HG02588 (cell line): ENCODE data around the gene NEURL4.

Experiments used
- ATAC-seq: cut with Tn5 transposase; IDR thresholded peaks from one replicate; pipeline ENCODE4 v1.9.1; 2021; ENCODE audit warnings: mild to moderate bottlenecking, moderate library complexity; ENCODE audit not compliant: unreplicated experiment

Gene NEURL4

GRCh38 chr17:7324438-7324779 lies 4.7 kb downstream of the NEURL4 start:
- ATAC-seq = no peak

DNA sequence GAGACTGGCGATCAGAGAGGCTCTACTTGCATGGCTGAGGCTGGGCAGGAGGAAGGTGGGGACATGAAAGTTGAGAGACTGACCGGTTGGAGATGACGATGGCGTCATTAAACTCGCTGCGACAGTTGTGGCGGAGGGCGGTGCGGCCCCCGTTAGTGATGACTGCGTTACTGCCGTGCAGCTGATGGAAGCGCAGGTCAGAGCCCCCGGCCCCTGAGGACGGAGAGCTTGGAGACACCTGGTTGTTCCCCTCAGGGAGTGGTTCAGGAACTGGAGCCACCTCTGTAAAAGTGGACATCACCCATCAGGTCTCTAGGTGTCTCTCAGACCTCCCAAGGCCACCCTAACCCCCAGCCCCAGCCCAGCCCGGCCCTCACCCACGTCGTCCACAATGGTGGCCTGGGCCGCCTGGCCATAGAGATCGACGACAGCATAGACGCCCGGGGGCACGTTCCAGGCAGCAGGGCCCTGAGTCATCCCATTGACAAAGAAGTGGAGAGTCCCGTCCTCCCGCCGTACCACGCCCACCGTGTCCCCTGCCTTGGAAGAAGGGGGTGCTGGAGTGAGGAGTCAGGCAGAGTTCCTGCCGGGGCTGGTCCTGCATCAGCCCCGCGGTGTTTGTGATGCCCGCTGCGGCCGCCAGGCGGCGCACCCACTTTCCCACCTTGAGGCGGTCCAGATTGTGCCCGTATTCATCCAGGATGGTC lies 5.3 kb downstream of the NEURL4 start:
- ATAC-seq = no peak

DNA sequence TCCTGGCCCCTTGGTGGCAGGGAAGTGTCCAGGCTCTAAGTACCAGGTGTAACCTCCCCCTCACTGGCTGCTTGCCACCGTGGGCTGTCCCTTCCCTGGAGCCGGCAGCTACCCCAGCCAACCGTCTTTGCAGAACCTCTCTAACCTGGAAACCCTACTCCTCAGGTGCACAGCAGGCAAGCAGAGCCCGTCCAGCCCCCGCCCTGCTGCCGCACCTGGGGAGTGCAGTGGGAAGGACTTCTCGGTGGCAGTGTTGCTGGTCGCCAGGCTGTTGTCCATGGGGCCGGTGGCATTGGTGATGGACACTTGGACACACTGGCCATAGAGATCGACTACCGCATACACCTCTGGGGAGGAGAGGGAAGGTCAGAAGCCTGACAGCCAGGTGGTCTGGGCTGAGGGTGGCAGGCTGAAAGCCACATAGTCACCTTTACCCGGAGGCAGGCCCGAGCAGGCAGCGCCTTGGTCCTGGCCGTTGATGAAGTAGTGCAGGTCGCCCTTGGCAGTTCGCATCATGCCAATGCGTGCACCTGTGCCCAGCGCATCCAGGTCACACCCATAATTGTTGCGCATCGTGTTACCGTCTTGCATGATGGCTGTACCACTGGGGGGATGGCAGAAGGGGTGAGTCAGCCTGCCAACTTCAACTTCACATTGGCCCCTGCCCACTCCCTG lies 6.5 kb downstream of the NEURL4 start:
- ATAC-seq = no peak

DNA sequence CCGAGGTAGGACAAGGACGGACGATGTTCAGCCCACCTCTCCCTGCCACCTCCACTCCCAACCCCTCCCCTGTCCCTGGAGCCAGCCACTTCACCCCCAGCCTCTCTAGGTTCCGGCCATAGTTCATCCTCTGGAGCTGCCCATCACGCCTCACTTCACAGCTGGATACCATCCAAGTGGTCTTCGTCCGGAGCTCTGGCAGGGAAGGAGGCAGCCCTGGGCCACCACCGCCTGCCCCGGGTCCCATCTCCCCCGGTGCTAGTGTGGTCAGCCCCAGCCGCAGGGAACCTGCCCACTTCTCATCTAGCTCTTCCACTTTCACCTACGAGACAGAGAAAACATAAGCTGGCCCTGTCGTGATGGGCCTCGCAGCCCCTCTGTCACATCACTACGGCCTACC lies 7.7 kb downstream of the NEURL4 start:
- no peak for ATAC-seq

- no peak for ATAC-seq
Observed at GRCh38 chr17:7318121-7318860, 10.8 kb downstream of the NEURL4 start.

- no peak for ATAC-seq
Observed at GRCh38 chr17:7317161-7317803, 11.9 kb downstream of the NEURL4 start.

DNA sequence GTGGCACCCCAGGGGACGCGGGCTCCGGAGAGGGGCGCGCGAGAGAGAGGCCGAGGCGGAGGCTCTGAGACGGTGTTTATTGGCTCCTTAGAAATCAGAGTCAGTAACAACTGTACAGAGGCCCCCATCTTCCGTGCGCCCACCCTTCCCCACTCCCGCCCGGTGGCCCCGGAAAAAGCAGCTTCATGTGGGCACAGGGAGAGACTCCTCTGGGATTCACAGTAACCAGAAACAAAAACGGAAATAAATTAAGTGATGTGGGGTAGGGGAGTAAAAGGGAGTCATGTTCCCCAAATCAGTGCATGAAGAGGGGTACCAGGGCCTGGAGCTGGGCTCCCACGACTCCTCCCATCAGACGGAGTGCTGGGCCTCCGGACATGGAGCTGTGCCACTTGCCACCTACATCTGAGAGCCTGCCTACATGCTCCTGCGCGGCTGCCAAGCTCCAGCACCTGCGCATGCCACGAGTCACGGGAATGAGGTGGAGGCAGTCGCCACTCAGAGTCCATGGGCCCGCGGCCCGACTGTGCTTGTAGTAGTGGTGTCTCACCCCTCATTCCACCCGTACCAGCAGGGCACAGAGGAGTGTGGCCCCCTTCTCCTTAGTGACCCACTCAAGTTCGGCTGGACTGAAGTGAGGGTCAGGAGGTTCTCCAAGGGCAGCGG lies 13.4 kb downstream of the NEURL4 start:
- ATAC-seq = no peak

DNA sequence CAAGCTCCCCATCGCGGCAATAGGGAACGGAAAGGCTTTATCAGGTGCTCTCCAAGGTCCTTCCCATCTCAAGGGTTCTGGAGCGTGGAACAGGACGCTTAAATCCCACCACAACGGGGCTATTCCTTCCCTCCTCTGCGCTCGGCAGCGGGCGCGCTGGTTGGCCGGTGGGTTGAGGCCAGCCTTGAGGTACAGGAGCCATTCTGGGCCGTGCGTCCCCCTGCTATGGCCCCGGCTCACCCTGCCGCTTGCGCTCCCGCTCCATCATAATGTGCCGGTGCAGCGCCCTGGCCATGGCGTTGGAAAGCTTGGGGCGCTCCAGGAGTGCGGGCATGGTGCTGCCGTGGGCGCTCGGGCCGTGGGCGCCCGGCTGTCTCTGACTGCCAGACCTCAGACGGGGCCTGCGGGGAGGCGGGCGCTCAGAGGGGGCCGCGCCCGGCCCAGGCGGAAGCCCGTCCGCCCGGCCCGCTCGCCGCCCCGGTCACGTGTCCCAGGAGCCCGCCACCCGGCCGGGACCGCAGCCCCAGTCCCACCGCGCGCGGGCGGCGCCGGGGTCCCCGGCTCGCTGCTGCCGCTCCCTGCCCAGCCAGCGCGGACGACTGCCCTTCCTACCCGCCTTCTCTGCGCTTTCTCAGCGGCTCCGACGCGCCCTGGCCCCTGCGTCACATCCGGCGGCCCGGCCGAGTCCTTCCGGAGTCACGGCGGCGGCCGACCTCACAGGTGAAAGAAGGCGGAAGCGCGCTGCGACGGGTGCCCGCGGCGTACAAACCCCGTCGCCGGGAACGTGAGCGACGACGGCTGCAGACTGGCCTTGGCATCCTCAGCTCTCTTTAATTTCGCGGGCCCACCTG lies 14.2 kb downstream of the NEURL4 start, which contains the start of gene GPS2:
TSS of gene GPS2 (minus strand) at position 642 of the 851 bp plus-strand sequence. CDS start at position 334, 308 bp downstream.
- peak; percentile 72 for ATAC-seq

DNA sequence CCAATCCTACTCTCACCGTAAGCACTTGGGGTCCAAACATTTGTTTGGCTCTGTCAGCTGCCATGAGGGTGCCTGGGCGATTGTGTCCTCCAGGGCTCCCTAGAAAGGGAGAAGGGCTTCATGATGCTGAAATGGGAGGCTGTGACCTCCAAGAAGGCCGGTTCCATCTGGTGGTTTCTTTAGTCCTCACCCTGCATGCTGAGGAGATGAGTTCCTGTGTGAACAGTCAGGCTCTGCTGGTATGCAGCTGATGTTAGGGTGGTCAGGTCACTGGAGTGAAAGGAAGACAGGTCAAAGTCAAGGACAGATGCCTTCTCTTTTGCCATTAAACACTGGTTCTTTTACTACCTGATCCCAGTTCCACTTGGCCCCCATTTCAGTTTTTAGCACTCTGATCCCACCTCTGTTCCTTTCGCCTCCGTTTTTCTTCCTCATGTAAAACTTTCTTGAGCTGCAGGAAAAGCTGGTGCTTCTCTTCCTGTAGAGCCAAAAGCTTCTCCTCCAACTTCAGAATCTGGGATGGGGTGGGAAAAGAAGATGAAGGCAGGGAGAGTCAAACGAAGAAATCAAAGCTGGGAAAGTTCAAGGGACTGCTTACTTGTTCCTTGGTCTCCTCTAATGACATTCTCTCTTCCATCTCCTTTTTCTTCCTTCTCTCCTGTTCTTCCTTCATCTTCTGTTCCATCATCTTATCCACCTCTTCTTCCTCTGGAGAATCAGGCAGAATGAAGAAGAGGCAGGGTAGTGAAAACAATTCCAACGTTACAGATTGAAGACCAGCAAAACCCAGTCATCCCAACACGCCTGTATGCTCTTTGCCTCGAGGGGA lies 15.0 kb downstream of the NEURL4 start:
- no peak for ATAC-seq

DNA sequence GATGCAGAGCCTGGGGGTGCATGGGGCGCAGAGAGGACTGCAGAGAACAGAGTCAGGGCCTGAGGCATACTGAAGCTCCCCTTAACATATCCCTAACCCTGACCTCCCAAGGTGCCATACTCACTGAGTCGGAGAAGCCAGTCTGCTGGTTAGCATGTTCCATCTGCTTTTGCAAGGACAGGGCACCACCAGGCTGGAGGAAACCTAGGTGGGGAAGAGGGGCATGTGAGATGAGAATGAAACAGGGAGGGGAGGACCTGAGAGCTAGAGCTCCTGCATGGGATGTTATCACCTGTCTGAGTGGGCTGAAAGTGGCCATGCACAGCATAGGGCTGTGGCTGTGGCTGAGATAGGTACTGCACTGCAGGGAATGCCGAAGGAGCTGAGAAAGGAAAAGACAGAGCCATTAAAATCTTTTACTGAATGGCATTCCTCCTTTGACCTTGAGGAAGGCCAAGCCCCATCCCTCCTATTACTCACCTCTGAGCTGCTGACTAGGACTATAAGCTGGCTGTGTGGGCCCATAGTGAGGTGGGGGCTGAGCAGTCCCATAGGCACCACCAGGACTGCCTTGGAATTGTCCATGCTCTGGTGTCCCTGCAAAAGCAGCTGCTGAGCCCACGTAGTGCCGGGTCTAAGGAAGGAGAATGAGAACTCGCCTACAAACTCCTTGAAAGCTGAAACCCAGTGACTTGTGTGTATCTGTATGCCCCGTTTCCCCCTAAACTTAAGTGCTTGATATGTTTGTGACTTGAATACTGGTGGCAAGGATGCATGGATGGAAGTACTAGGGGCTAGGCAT lies 15.8 kb downstream of the NEURL4 start:
- no peak for ATAC-seq

DNA sequence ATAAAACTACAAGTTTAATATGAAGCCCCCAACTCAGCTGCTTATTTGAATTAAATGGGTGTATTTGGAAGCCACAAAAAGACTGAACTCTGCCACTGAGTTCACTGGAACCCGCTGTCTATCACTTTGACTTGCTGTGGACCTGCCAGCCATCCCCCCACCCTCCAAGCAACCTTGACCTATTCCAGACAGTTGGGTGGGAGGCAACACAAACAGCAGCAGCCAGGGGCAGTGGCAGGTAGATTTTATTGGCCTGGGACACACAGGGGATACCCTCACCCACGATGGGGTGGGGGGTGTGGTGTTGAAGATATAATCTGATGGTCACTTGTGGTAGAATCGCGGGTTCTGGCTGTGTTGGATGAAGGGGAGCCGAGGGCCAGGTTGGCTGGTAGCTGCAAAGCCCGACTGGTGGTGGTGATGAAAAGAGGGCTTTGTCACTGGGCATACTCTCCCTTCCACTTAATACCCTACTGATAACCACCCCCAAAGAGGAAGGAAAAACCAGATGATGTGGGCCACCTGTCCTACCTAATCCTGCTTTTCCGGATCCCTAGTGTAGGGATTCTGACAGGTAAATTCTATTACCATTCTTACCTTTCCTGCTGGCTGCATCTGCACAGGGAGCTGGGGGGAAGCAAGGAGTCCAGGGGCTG lies 16.6 kb downstream of the NEURL4 start:
- ATAC-seq = no peak

GRCh38 chr17:7311110-7311705 lies 17.9 kb downstream of the NEURL4 start:
- ATAC-seq = no peak

DNA sequence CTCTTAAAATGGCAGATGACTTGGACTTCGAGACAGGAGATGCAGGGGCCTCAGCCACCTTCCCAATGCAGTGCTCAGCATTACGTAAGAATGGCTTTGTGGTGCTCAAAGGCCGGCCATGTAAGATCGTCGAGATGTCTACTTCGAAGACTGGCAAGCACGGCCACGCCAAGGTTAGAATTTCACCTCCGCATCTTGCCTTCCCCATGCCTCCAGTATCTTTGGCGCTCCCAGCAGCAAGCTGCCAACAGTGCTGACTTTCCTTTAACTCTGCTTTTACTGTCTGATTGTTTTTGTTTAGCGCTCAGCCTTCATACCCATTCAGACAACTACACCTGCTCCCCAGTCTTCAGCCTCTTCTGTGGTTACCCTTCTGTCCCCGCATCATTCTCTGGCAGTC lies 19.5 kb downstream of the NEURL4 start:
- no peak for ATAC-seq

- no peak for ATAC-seq
Observed at GRCh38 chr17:7308625-7309433, 20.3 kb downstream of the NEURL4 start.

- peak; percentile 4 for ATAC-seq
Observed at GRCh38 chr17:7307686-7308624, 21.2 kb downstream of the NEURL4 start.
